Measurements from ENCODE around the gene LIN7C. TPM values are rescaled to one million over a fixed set of nuclear protein-coding genes. Genes with fewer than 3 reads are reported as not detected.
A peak's percentile ranks its signal among the peaks of the same experiment; 100 is the strongest.

Gene LIN7C
- total RNA-seq, 1 donor, result 75.3 TPM

DNA sequence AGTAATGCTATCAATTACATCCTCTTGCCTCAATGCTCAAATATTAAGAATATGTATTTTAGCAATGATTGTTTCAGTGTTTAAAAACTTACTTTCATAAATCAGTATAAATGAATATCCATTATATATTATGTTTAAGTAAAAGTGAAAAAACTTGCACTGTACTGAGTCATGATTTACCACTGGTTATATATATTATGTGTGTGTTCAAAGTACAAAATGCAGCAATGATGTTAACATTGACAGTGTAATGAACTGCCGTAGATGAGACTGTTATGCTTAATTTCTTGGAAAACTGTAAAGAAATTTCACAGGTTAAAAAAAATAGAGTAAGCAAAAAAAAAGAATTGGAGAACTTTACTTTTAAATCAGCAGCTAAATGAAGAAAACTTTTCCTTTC, 8.7 kb downstream of the LIN7C start:
- no peak for DNase-seq (ENCODE audit: low read depth)
- TF ChIP-seq, protein P1, sequence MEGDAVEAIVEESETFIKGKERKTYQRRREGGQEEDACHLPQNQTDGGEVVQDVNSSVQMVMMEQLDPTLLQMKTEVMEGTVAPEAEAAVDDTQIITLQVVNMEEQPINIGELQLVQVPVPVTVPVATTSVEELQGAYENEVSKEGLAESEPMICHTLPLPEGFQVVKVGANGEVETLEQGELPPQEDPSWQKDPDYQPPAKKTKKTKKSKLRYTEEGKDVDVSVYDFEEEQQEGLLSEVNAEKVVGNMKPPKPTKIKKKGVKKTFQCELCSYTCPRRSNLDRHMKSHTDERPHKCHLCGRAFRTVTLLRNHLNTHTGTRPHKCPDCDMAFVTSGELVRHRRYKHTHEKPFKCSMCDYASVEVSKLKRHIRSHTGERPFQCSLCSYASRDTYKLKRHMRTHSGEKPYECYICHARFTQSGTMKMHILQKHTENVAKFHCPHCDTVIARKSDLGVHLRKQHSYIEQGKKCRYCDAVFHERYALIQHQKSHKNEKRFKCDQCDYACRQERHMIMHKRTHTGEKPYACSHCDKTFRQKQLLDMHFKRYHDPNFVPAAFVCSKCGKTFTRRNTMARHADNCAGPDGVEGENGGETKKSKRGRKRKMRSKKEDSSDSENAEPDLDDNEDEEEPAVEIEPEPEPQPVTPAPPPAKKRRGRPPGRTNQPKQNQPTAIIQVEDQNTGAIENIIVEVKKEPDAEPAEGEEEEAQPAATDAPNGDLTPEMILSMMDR (IDR thresholded peaks at IDR 0.05; ENCODE audit: insufficient read depth, low read length), result no peak

DNA sequence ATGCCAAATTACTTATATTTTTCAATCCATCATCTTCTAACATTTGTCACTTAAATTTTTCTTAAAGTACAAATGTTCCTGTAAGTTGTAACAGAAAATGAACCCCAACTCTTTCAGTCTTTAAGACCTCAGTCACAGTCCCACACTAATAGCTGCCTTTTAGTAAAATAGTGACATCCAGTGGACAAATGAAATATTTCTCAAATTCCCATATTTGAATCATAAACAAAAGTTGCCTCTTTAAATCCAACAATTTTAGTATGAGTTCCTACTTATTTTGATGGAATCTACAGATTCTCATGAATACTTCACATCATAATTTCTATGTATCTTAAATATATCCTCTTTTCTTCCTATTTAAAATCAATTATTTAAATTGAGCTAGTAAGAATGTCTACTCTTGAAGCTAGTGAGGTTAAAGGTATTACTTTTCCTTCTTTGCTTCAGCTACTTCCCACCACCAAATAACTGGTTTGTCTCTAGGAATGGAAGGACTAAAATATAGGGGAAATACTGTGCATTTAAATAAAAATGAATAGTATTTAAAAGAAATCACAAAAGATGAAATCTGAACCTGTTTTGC, 9.2 kb downstream of the LIN7C start:
- DNase-seq (ENCODE audit: low read depth), result peak; percentile 44

More for the DNA sequence above, 8.7 kb downstream of the LIN7C start:
- H3K4me3 ChIP-seq (ENCODE audit: low read depth, low read length), result no peak overlapping the region

DNA sequence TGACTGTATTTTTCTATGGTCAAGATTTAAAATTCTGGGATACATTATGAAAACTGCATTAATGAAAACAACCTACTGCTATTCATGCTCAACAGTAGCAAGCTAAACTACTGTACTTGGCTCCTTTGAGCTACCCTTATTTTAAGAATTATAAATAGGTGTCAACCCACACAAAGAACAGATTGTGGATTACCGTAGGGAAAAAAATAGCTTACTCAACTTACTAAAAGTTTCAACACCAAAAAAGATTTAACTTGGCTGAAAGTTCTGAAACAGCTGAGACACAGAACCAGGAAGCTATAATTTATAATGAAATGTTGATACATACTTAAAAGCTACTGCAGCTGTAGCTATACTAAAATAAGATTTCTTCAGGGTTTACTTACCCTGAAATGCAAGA, 10.1 kb downstream of the LIN7C start:
- H3K4me3 ChIP-seq (ENCODE audit: low read depth, low read length), result no peak overlapping the region
- TF ChIP-seq, protein P1 (IDR thresholded peaks at IDR 0.05; ENCODE audit: insufficient read depth, low read length), result no peak
- DNase-seq (ENCODE audit: low read depth), result peak; percentile 51

More for the DNA sequence above, 9.2 kb downstream of the LIN7C start:
- TF ChIP-seq, protein P1 (IDR thresholded peaks at IDR 0.05; ENCODE audit: insufficient read depth, low read length), result peak; percentile 47
- no peak overlapping the region for H3K4me3 ChIP-seq (ENCODE audit: low read depth, low read length)

DNA sequence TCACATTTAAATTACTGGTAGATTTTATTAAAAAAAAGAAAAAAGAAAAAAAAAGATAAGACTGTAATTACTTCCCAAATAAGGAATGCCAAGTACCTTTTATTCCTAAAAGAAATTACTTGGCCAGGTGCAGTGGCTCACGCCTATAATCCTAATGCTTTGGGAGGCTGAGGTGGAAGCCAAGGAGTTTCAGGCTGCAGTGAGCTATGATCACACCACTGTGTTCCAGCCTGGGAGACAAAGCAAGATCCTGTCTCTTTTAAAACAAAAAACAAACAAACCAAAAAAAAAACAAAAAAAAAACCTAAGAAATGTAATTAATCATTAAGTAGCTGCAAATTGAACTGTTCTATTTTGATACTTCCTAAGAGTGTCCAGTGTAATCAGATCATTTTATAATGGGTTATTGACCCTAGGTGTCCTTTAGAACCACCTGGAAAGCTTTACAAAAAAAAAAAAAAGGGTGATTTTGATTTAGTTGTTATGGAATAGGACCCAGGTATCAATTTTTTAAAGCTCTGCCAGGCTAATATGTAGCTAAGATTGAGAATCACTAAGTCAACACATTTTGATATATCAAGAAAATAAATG, 10.8 kb downstream of the LIN7C start:
- no peak for DNase-seq (ENCODE audit: low read depth)
- TF ChIP-seq, protein P1 (IDR thresholded peaks at IDR 0.05; ENCODE audit: insufficient read depth, low read length), result no peak
- no peak overlapping the region for H3K4me3 ChIP-seq (ENCODE audit: low read depth, low read length)

DNA sequence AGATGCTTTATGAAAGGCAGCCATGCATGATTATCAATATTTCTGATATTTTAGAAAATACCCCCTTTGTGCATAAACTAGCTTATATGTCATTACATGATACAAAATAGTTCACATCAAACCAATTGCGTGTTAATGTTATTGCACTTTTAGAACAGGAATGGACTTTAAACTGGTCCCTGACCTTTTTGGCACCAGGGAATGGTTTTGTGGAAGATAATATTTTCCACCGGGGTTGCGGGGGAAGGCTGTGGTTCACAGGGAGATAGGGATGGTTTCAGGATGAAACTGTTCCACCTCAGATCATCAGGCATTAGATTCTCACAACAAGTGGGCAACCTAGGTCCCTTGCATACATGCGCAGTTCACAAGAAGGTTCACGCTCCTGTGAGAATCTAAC, 17.5 kb downstream of the LIN7C start:
- no peak overlapping the region for H3K4me3 ChIP-seq (ENCODE audit: low read depth, low read length)
- DNase-seq (ENCODE audit: low read depth), result no peak
- TF ChIP-seq, protein P1 (IDR thresholded peaks at IDR 0.05; ENCODE audit: insufficient read depth, low read length), result no peak

DNA sequence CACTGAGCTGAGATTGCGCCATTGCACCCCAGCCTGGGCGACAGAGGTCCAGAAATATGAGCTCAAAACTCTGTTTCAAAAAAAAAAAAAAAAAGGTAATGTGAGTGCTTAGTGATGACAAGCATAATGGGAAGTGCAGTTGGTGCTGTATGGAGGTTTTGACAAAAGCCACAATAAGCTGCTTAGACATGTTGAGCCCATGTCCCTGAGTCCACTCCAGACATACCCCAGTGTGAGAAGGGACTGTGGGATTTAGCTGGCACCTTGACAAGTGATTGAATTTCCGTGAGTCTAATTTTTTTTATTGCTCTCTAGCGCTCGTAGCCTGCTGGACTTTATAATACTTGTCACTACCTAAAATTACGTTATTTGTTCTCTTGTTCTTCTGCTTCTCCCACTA, 18.9 kb downstream of the LIN7C start:
- TF ChIP-seq, protein P1 (IDR thresholded peaks at IDR 0.05; ENCODE audit: insufficient read depth, low read length), result no peak
- no peak overlapping the region for H3K4me3 ChIP-seq (ENCODE audit: low read depth, low read length)
- no peak for DNase-seq (ENCODE audit: low read depth)
